Measurements from ENCODE around the gene OSBPL6.

Gene OSBPL6

DNA sequence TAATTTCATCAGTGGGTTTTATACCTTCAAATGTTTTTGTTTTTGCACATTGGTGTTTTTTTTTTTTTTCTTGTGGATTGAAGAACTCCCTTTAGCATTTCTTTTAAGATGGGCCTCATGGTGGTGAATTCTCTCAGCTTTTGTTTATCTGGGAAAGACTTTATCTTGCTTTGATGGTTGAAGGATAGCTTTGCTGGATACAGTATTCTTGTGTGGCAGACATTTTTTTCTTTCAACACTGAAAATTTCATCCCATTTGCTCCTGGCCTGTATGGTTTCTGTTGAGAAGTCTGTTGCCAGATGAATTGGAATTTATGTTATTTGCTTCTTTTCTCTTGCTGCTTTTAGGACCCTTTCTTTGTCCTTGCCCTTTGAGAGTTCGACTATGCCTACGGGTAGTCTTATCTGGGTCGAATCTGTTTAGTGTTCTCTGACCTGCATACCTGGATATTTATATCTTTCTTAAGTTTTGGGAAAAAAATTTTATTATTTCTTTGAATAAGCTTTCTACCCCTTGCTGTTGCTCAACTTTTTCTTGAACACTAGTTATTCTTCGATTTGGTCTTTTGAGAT lies 231.0 kb downstream of the OSBPL6 start:
- TF ChIP-seq, protein P1, sequence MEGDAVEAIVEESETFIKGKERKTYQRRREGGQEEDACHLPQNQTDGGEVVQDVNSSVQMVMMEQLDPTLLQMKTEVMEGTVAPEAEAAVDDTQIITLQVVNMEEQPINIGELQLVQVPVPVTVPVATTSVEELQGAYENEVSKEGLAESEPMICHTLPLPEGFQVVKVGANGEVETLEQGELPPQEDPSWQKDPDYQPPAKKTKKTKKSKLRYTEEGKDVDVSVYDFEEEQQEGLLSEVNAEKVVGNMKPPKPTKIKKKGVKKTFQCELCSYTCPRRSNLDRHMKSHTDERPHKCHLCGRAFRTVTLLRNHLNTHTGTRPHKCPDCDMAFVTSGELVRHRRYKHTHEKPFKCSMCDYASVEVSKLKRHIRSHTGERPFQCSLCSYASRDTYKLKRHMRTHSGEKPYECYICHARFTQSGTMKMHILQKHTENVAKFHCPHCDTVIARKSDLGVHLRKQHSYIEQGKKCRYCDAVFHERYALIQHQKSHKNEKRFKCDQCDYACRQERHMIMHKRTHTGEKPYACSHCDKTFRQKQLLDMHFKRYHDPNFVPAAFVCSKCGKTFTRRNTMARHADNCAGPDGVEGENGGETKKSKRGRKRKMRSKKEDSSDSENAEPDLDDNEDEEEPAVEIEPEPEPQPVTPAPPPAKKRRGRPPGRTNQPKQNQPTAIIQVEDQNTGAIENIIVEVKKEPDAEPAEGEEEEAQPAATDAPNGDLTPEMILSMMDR (IDR thresholded peaks at IDR 0.05): no peak
- no peak overlapping the region for H3K4me3 Mint-ChIP-seq
- peaks cover 35% of the 10 kb centered on the region for H3K9me3 Mint-ChIP-seq
- no peak overlapping the region for H3K27ac Mint-ChIP-seq
- no peaks in the 10 kb centered on the region for H3K27me3 Mint-ChIP-seq (ENCODE audit: low read depth, poor library complexity)
- DNase-seq: no peak
- H3K4me1 Mint-ChIP-seq: peaks cover 9% of the 10 kb centered on the region
- H3K36me3 Mint-ChIP-seq (ENCODE audit: low read depth): peaks cover 99% of the 10 kb centered on the region

- no peaks in the 10 kb centered on the region for H3K4me1 Mint-ChIP-seq
- no peak for DNase-seq
- H3K36me3 Mint-ChIP-seq (ENCODE audit: low read depth): peaks cover 99% of the 10 kb centered on the region
- no peak overlapping the region for H3K27ac Mint-ChIP-seq
- no peaks in the 10 kb centered on the region for H3K27me3 Mint-ChIP-seq (ENCODE audit: low read depth, poor library complexity)
- peaks cover 35% of the 10 kb centered on the region for H3K9me3 Mint-ChIP-seq
- no peak overlapping the region for H3K4me3 Mint-ChIP-seq
- TF ChIP-seq, protein P1 (IDR thresholded peaks at IDR 0.05): no peak
These were observed 232.1 kb downstream of the OSBPL6 start for GRCh38 chr2:178426388-178426787.

- no peak overlapping the region for H3K27ac Mint-ChIP-seq
- no peak for DNase-seq
- no peaks in the 10 kb centered on the region for H3K4me1 Mint-ChIP-seq
- TF ChIP-seq, protein P1 (IDR thresholded peaks at IDR 0.05): no peak
- peaks cover 35% of the 10 kb centered on the region for H3K9me3 Mint-ChIP-seq
- H3K4me3 Mint-ChIP-seq: no peak overlapping the region
- no peaks in the 10 kb centered on the region for H3K27me3 Mint-ChIP-seq (ENCODE audit: low read depth, poor library complexity)
- peaks cover 100% of the 10 kb centered on the region for H3K36me3 Mint-ChIP-seq (ENCODE audit: low read depth)
These were observed 233.1 kb downstream of the OSBPL6 start for GRCh38 chr2:178427458-178427857.

GRCh38 chr2:178428396-178428806 lies 234.1 kb downstream of the OSBPL6 start:
- H3K4me3 Mint-ChIP-seq: no peak overlapping the region
- TF ChIP-seq, protein P1 (IDR thresholded peaks at IDR 0.05): no peak
- no peaks in the 10 kb centered on the region for H3K4me1 Mint-ChIP-seq

GRCh38 chr2:178429336-178429735 lies 235.0 kb downstream of the OSBPL6 start:
- TF ChIP-seq, protein P1 (IDR thresholded peaks at IDR 0.05): no peak
- peaks cover 98% of the 10 kb centered on the region for H3K36me3 Mint-ChIP-seq (ENCODE audit: low read depth)
- no peak for DNase-seq
- no peaks in the 10 kb centered on the region for H3K4me1 Mint-ChIP-seq
- no peak overlapping the region for H3K4me3 Mint-ChIP-seq
- H3K27ac Mint-ChIP-seq: peak overlapping the region; percentile 84
- peaks cover 28% of the 10 kb centered on the region for H3K9me3 Mint-ChIP-seq
- H3K27me3 Mint-ChIP-seq (ENCODE audit: low read depth, poor library complexity): no peaks in the 10 kb centered on the region

More at GRCh38 chr2:178428396-178428806, 234.1 kb downstream of the OSBPL6 start:
- Mint-ChIP-seq H3K27me3 (ENCODE audit: low read depth, poor library complexity) (no peaks in the 10 kb centered on the region), H3K27ac (peak overlapping the region; percentile 76), H3K9me3 (peaks cover 35% of the 10 kb centered on the region), H3K36me3 (ENCODE audit: low read depth) (peaks cover 100% of the 10 kb centered on the region)
- no peak for DNase-seq

DNA sequence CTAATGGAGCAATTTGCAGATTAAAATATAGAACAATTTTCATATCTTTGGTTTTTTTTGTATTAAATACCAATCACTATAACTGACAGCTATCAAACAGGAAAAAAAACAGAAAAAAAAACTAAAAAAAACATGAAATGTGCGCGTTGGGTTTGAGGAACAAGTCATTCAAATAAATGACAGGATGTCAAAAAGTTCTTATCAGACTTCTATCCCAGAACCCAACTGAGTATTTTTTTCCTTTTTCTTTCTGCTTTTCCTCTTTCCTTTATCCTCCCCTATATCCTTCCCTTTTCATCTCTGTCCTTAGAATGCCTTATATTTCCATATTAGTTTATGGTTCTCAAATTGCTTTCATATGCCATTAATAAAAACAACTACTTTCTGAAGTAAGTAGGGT lies 242.3 kb downstream of the OSBPL6 start:
- H3K9me3 Mint-ChIP-seq: no peaks in the 10 kb centered on the region

More for the DNA sequence above, 242.3 kb downstream of the OSBPL6 start:
- Mint-ChIP-seq H3K4me1 (no peaks in the 10 kb centered on the region), H3K4me3 (no peak overlapping the region), H3K27ac (no peak overlapping the region), H3K36me3 (ENCODE audit: low read depth) (peaks cover 88% of the 10 kb centered on the region), H3K27me3 (ENCODE audit: low read depth, poor library complexity) (no peaks in the 10 kb centered on the region)
- TF ChIP-seq, protein P1 (IDR thresholded peaks at IDR 0.05): no peak
- DNase-seq: no peak
